GM23338 (cell line): ENCODE measurements around the gene MYDGF. TPM values are rescaled to one million over a fixed set of nuclear protein-coding genes. Genes with fewer than 3 reads are reported as not detected.

Experiments
- ATAC-seq: fragments of 200-7000 bp; cut with Tn5 transposase; 3 replicates; pipeline ENCODE4 v1.9.1; 2020
- DNase-seq: peaks from one replicate; pipeline ENCODE4 v3.0.0-alpha.2; 2015; ENCODE audit warnings: low spot score
- H2AFZ ChIP-seq: fragments of 200-600 bp; sonication (generic); 2 replicates; pipeline ENCODE4 v1.8.0; 2016; ENCODE audit warnings: antibody characterized with exemption, mild to moderate bottlenecking, moderate library complexity
- H3F3A ChIP-seq: fragments of 200-600 bp; sonication (generic); replicated peaks from 2 replicates; pipeline ENCODE4 v1.8.0; 2017; ENCODE audit warnings: antibody characterized with exemption, mixed run types, low read depth
- H3K27ac ChIP-seq: fragments of 200-600 bp; sonication (generic); 2 replicates; pipeline ENCODE4 v1.6.1; 2016; ENCODE audit warnings: low read depth
- H3K27me3 ChIP-seq: fragments of 200-600 bp; sonication (generic); 2 replicates; pipeline ENCODE4 v1.8.0; 2016; ENCODE audit warnings: mild to moderate bottlenecking, mixed run types, moderate library complexity; ENCODE audit not compliant: insufficient read depth
- H3K36me3 ChIP-seq: fragments of 200-600 bp; sonication (generic); 2 replicates; pipeline ENCODE4 v1.8.0; 2016; ENCODE audit warnings: mild to moderate bottlenecking; ENCODE audit not compliant: insufficient read depth
- H3K4me1 ChIP-seq: fragments of 200-600 bp; sonication (generic); 2 replicates; pipeline ENCODE4 v1.8.0; 2016; ENCODE audit warnings: mild to moderate bottlenecking, moderate library complexity; ENCODE audit not compliant: insufficient read depth
- H3K4me2 ChIP-seq: fragments of 200-600 bp; sonication (generic); 2 replicates; pipeline ENCODE4 v1.7.1; 2017; ENCODE audit warnings: mixed run types
- H3K4me3 ChIP-seq: fragments of 200-600 bp; sonication (generic); 2 replicates; pipeline ENCODE4 v1.6.1; 2016; ENCODE audit warnings: mixed run types
- H3K79me2 ChIP-seq: fragments of 200-600 bp; sonication (generic); replicated peaks from 2 replicates; pipeline ENCODE4 v1.8.0; 2017; ENCODE audit warnings: mild to moderate bottlenecking; ENCODE audit not compliant: insufficient read depth
- H3K9me2 ChIP-seq: fragments of 200-600 bp; sonication (generic); 2 replicates; pipeline ENCODE4 v1.8.0; 2017; ENCODE audit not compliant: insufficient read depth
- H4K20me1 ChIP-seq: fragments of 200-600 bp; sonication (generic); replicated peaks from 2 replicates; pipeline ENCODE4 v1.8.0; 2017; ENCODE audit warnings: mild to moderate bottlenecking; ENCODE audit not compliant: insufficient read depth
- H3K27ac Mint-ChIP-seq: 2 replicates; pipeline ENCODE4 v1.8.0; 2020; ENCODE audit warnings: inconsistent platforms, mild to moderate bottlenecking, moderate library complexity, mixed read lengths
- H3K27me3 Mint-ChIP-seq: 3 replicates; pipeline ENCODE4 v1.8.0; 2022; ENCODE audit warnings: low read depth, mild to moderate bottlenecking, moderate library complexity, mixed read lengths, inconsistent platforms; ENCODE audit not compliant: insufficient read depth, poor library complexity
- H3K36me3 Mint-ChIP-seq: 3 replicates; pipeline ENCODE4 v1.8.0; 2021; ENCODE audit warnings: low read depth, mild to moderate bottlenecking, inconsistent platforms, moderate library complexity, mixed read lengths
- H3K4me1 Mint-ChIP-seq: 3 replicates; pipeline ENCODE4 v1.8.0; 2020; ENCODE audit warnings: mild to moderate bottlenecking, inconsistent platforms, mixed read lengths
- H3K4me3 Mint-ChIP-seq: 3 replicates; pipeline ENCODE4 v1.8.0; 2021; ENCODE audit warnings: moderate library complexity, mild to moderate bottlenecking, inconsistent platforms, mixed read lengths
- H3K9me3 Mint-ChIP-seq: 3 replicates; pipeline ENCODE4 v1.8.0; 2020; ENCODE audit warnings: moderate library complexity, mild to moderate bottlenecking, inconsistent platforms, mixed read lengths
- CREB1 ChIP-seq: fragments of 250-450 bp; sonication (Bioruptor Pico); IDR thresholded peaks from 2 replicates; pipeline ENCODE4 v1.5.0; 2020; ENCODE audit warnings: low read depth, mild to moderate bottlenecking, moderate library complexity
- CTCF ChIP-seq, 2 experiments: fragments of 200-600 bp in 1 of 2; sonication (generic) in 1 of 2; conservative IDR thresholded peaks; 2 replicates each; pipeline versions ENCODE4 v1.5.1 to v1.6.1; 2016 to 2017; ENCODE audit warnings: antibody characterized with exemption in 2 of 2, low read depth in 2 of 2, mild to moderate bottlenecking in 2 of 2, moderate library complexity in 1 of 2
- ETS1 ChIP-seq: IDR thresholded peaks from 2 replicates; pipeline ENCODE4 v1.6.1; 2016; ENCODE audit warnings: antibody characterized with exemption
- NANOG ChIP-seq: IDR thresholded peaks from 2 replicates; pipeline ENCODE4 v1.6.1; 2016; ENCODE audit warnings: antibody characterized with exemption, borderline replicate concordance
- POLR2AphosphoS5 ChIP-seq: IDR thresholded peaks from 2 replicates; pipeline ENCODE4 v1.6.1; 2016; ENCODE audit warnings: antibody characterized with exemption, low read depth
- ZNF331 ChIP-seq: fragments of 250-450 bp; sonication (Bioruptor Pico); IDR thresholded peaks from 2 replicates; pipeline ENCODE4 v1.5.0; 2020; ENCODE audit warnings: low read depth, mild to moderate bottlenecking, moderate library complexity
- polyA plus RNA-seq: library from polyadenylated mRNA; unstranded; fragments of >200 nt; fragmentation: Nextera tagmentation; extraction: Ambion mirVana; gene quantifications from 2 replicates; pipeline ENCODE4 v1.2.1, GENCODE V29; 2016
- total RNA-seq: library from RNA; depleted of rRNA; stranded (reverse); fragments of >200 nt; shearing (Covaris generic); gene quantifications from 2 replicates; pipeline ENCODE4 v1.2.3, GENCODE V29; 2014

Gene MYDGF
- total and polyA plus RNA-seq, 2 experiments from 2014 or later, result 42.3 to 99.5 TPM

GRCh38 chr19:4624301-4624700 is 45.8 kb downstream of the MYDGF start:
- ATAC-seq (no peak), DNase-seq (no peak)
- Mint-ChIP-seq H3K36me3 (no peaks in the 10 kb centered on the region), H3K27ac (no peak overlapping the region), H3K4me1 (peaks cover 7% of the 10 kb centered on the region; the same call in 1 of the 3 replicates), H3K27me3 (peaks cover 7% of the 10 kb centered on the region), H3K4me3 (no peak overlapping the region), H3K9me3 (no peaks in the 10 kb centered on the region)
- H3K27ac ChIP-seq, result no peak overlapping the region
- no peak overlapping the region for H3K4me3 ChIP-seq
- H3K9me2 ChIP-seq, result no peaks in the 10 kb centered on the region
- no peaks in the 10 kb centered on the region for H3K79me2 ChIP-seq
- no peaks in the 10 kb centered on the region for H4K20me1 ChIP-seq
- no peaks in the 10 kb centered on the region for H3K27me3 ChIP-seq
- no peaks in the 10 kb centered on the region for H3K36me3 ChIP-seq
- TF ChIP-seq ZNF331 (CRISPR knock-in tag), result no peak
- TF ChIP-seq POLR2AphosphoS5, result no peak
- no peak for TF ChIP-seq CTCF (conservative IDR thresholded peaks at IDR 0.05; ENCODE audit: low read depth in 2 of 2)
- H3K4me1 ChIP-seq, result no peaks in the 10 kb centered on the region; the same call in 1 of the 2 replicates
- no peak overlapping the region for H2AFZ ChIP-seq
- no peaks in the 10 kb centered on the region for H3F3A ChIP-seq
- no peak overlapping the region for H3K4me2 ChIP-seq

GRCh38 chr19:4622695-4623421 is 47.3 kb downstream of the MYDGF start:
- Mint-ChIP-seq H3K27ac (no peak overlapping the region), H3K27me3 (peaks cover 12% of the 10 kb centered on the region), H3K9me3 (no peaks in the 10 kb centered on the region), H3K4me3 (no peak overlapping the region), H3K4me1 (peaks cover 7% of the 10 kb centered on the region; the same call in 1 of the 3 replicates), H3K36me3 (no peaks in the 10 kb centered on the region)
- Histone ChIP-seq H3K9me2 (no peaks in the 10 kb centered on the region), H2AFZ (no peak overlapping the region), H3K4me1 (no peaks in the 10 kb centered on the region; the same call in 1 of the 2 replicates), H3K4me3 (no peak overlapping the region), H4K20me1 (no peaks in the 10 kb centered on the region), H3K36me3 (no peaks in the 10 kb centered on the region), H3K27ac (no peak overlapping the region), H3F3A (no peaks in the 10 kb centered on the region), H3K79me2 (no peaks in the 10 kb centered on the region), H3K27me3 (no peaks in the 10 kb centered on the region), H3K4me2 (peak overlapping the region; percentile 31; the same call in 1 of the 2 replicates)
- ATAC-seq (peak; percentile 83), DNase-seq (peak; percentile 62)
- TF ChIP-seq CREB1 (CRISPR knock-in tag) (no peak), ETS1 (no peak), NANOG (no peak), CTCF (conservative IDR thresholded peaks at IDR 0.05; ENCODE audit: low read depth in 2 of 2) (peak in 1 of 2 experiments; percentile 3; a peak in 1 of 4 replicates), POLR2AphosphoS5 (no peak)
